ENCODE results near the gene RNU7-1. TPM values are rescaled to one million over a fixed set of nuclear protein-coding genes. Genes with fewer than 3 reads are reported as not detected.

RNU7-1 gene
- total and polyA plus RNA-seq, 2 donors (not counting 1 experiment from before 2014, with no cell fraction given): not detected

DNA sequence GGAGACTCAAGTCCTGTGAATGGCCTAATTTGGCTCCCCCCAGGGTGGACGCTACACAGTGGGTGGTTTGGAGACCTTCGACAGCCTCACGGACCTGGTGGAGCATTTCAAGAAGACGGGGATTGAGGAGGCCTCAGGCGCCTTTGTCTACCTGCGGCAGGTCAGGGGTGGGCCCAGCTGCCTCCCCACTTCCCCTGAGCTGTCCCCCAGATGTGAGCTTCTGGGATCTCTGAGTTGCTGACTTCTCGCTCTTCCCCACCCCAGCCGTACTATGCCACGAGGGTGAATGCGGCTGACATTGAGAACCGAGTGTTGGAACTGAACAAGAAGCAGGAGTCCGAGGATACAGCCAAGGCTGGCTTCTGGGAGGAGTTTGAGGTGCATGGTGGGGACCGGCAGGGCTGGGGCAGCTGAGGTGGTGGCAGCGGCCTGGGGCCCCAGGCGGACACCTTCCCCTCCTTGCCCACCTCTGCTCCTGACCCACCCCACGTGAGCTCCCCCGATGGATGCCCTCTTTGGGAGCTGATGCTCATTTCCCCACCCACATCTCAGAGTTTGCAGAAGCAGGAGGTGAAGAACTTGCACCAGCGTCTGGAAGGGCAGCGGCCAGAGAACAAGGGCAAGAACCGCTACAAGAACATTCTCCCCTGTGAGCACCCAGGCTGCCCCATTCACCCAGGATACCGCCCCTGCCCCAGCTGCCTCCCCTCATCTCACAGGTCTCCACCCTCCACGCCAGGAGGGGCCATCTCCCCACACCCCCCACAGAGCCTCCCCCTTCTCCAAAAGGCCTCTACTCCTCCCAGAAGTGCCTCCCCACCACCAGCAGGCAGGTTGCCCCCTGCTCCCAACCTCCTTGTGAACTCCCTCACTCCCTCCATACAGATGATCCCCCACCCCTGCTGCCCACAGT is 11.7 kb downstream of the RNU7-1 start:
- no peaks in the 10 kb centered on the region for H3K36me3 ChIP-seq (ENCODE audit: control insufficient read depth, insufficient read depth, low read length)
- H4K20me1 ChIP-seq (ENCODE audit: control insufficient read depth, extremely low read depth, insufficient read depth, low read length): no peaks in the 10 kb centered on the region
- TF ChIP-seq, protein P1, sequence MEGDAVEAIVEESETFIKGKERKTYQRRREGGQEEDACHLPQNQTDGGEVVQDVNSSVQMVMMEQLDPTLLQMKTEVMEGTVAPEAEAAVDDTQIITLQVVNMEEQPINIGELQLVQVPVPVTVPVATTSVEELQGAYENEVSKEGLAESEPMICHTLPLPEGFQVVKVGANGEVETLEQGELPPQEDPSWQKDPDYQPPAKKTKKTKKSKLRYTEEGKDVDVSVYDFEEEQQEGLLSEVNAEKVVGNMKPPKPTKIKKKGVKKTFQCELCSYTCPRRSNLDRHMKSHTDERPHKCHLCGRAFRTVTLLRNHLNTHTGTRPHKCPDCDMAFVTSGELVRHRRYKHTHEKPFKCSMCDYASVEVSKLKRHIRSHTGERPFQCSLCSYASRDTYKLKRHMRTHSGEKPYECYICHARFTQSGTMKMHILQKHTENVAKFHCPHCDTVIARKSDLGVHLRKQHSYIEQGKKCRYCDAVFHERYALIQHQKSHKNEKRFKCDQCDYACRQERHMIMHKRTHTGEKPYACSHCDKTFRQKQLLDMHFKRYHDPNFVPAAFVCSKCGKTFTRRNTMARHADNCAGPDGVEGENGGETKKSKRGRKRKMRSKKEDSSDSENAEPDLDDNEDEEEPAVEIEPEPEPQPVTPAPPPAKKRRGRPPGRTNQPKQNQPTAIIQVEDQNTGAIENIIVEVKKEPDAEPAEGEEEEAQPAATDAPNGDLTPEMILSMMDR (conservative IDR thresholded peaks at IDR 0.05 in 1 of 2, IDR thresholded peaks at IDR 0.05 in 1 of 2; ENCODE audit: low read depth in 1 of 2, low read length in 2 of 2): no peak
- no peak for TF ChIP-seq EZH2 (IDR thresholded peaks at IDR 0.05; ENCODE audit: low read length, missing control alignments)
- no peak overlapping the region for H3K4me2 ChIP-seq (ENCODE audit: extremely low read depth, insufficient read depth, low read length)
- no peaks in the 10 kb centered on the region for H3K79me2 ChIP-seq (ENCODE audit: control insufficient read depth, insufficient read depth, low read length)
- H3K4me1 ChIP-seq (ENCODE audit: control insufficient read depth, extremely low read depth, insufficient read depth, low read length): no peaks in the 10 kb centered on the region
- H2AFZ ChIP-seq (ENCODE audit: low read length): no peak overlapping the region
- no peak overlapping the region for H3K9ac ChIP-seq (ENCODE audit: insufficient read depth, low read length)
- DNase-seq (ENCODE audit: low read depth in 2 of 2): no peak
- H3K4me3 ChIP-seq (replicated peaks in 1 of 4; ENCODE audit: control extremely low read depth in 1 of 4, insufficient read depth in 1 of 4, low read depth in 3 of 4, low read length in 4 of 4): no peak overlapping the region
- no peaks in the 10 kb centered on the region for H3K9me3 ChIP-seq (ENCODE audit: control insufficient read depth, insufficient read depth, low read depth, low read length)
- H3K27ac ChIP-seq (ENCODE audit: insufficient read depth, low read length): no peak overlapping the region
- no peaks in the 10 kb centered on the region for H3K27me3 ChIP-seq (ENCODE audit: control insufficient read depth, insufficient read depth, low read length)

DNA sequence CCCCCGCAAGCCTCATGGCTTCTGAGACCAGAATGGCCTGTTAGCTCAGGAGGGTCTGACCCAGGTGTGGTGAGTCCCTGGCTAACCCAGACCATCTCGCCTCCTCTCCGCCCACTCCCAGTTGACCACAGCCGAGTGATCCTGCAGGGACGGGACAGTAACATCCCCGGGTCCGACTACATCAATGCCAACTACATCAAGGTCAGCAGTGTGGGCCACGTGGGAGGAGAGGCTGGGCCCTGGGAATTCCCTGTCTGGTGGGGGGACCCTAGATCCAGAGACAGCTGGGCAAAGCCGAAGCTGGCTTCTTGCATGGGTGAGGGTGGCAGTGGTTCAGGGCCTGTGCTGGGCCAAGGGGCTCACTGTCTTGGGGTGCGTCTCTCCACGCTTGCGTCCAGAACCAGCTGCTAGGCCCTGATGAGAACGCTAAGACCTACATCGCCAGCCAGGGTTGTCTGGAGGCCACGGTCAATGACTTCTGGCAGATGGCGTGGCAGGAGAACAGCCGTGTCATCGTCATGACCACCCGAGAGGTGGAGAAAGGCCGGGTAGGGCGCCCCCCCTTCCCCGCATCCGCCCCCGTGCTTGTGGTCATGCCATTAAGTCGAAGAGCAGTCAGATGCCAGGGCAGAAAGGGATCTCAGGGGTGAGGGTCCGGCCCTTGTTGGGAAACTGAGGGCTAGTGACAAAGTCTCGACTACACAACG is 12.6 kb downstream of the RNU7-1 start:
- Histone ChIP-seq H3K4me3 (replicated peaks in 1 of 4; ENCODE audit: control extremely low read depth in 1 of 4, insufficient read depth in 1 of 4, low read depth in 3 of 4, low read length in 4 of 4) (no peak overlapping the region), H2AFZ (ENCODE audit: low read length) (no peak overlapping the region), H3K27me3 (ENCODE audit: control insufficient read depth, insufficient read depth, low read length) (no peaks in the 10 kb centered on the region), H3K27ac (ENCODE audit: insufficient read depth, low read length) (no peak overlapping the region), H3K36me3 (ENCODE audit: control insufficient read depth, insufficient read depth, low read length) (no peaks in the 10 kb centered on the region), H3K79me2 (ENCODE audit: control insufficient read depth, insufficient read depth, low read length) (no peaks in the 10 kb centered on the region), H3K9me3 (ENCODE audit: control insufficient read depth, insufficient read depth, low read depth, low read length) (no peaks in the 10 kb centered on the region), H4K20me1 (ENCODE audit: control insufficient read depth, extremely low read depth, insufficient read depth, low read length) (no peaks in the 10 kb centered on the region), H3K4me2 (ENCODE audit: extremely low read depth, insufficient read depth, low read length) (no peak overlapping the region), H3K9ac (ENCODE audit: insufficient read depth, low read length) (no peak overlapping the region), H3K4me1 (ENCODE audit: control insufficient read depth, extremely low read depth, insufficient read depth, low read length) (no peaks in the 10 kb centered on the region)
- DNase-seq (ENCODE audit: low read depth in 2 of 2): no peak
- no peak for TF ChIP-seq EZH2 (IDR thresholded peaks at IDR 0.05; ENCODE audit: low read length, missing control alignments)
- TF ChIP-seq, protein P1 (conservative IDR thresholded peaks at IDR 0.05 in 1 of 2, IDR thresholded peaks at IDR 0.05 in 1 of 2; ENCODE audit: low read depth in 1 of 2, low read length in 2 of 2): no peak

DNA sequence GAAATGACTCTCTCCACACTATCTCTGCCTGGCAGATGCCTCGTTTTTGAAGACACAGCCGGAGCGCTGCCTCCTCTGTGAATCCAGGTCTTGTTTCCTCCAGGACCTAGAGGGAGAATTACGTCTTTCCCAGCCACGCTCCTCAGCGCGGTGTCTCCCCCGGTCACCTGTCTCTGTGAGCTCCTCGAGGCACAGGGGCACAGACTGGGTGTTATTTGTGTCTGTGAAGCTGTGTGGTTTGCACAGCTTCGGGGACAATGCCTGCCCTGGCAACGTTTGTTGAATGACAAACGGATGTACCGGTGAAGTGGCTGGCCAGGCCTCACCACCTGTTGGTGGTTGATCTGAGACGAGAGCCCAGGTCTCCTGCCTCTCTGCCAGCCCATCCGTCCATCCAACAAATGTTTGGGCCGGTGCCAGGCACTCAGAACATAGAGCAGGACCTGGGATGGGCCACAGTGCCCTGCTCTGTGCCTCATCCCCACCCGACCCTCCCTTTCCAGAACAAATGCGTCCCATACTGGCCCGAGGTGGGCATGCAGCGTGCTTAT is 13.6 kb downstream of the RNU7-1 start:
- Histone ChIP-seq H3K4me3 (replicated peaks in 1 of 4; ENCODE audit: control extremely low read depth in 1 of 4, insufficient read depth in 1 of 4, low read depth in 3 of 4, low read length in 4 of 4) (no peak overlapping the region), H3K4me1 (ENCODE audit: control insufficient read depth, extremely low read depth, insufficient read depth, low read length) (peaks cover 1% of the 10 kb centered on the region), H3K9ac (ENCODE audit: insufficient read depth, low read length) (no peak overlapping the region), H3K27ac (ENCODE audit: insufficient read depth, low read length) (no peak overlapping the region), H2AFZ (ENCODE audit: low read length) (no peak overlapping the region), H3K79me2 (ENCODE audit: control insufficient read depth, insufficient read depth, low read length) (no peaks in the 10 kb centered on the region), H3K4me2 (ENCODE audit: extremely low read depth, insufficient read depth, low read length) (no peak overlapping the region), H3K36me3 (ENCODE audit: control insufficient read depth, insufficient read depth, low read length) (no peaks in the 10 kb centered on the region), H4K20me1 (ENCODE audit: control insufficient read depth, extremely low read depth, insufficient read depth, low read length) (no peaks in the 10 kb centered on the region), H3K27me3 (ENCODE audit: control insufficient read depth, insufficient read depth, low read length) (no peaks in the 10 kb centered on the region), H3K9me3 (ENCODE audit: control insufficient read depth, insufficient read depth, low read depth, low read length) (no peaks in the 10 kb centered on the region)
- no peak for DNase-seq (ENCODE audit: low read depth in 2 of 2)
- TF ChIP-seq, protein P1 (conservative IDR thresholded peaks at IDR 0.05 in 1 of 2, IDR thresholded peaks at IDR 0.05 in 1 of 2; ENCODE audit: low read depth in 1 of 2, low read length in 2 of 2): no peak
- TF ChIP-seq EZH2 (IDR thresholded peaks at IDR 0.05; ENCODE audit: low read length, missing control alignments): no peak
